ENCODE data around the gene HEATR9.

Gene HEATR9

GRCh38 chr17:35889241-35889640, 20.6 kb upstream of the HEATR9 start:
- TF ChIP-seq POLR2A (IDR thresholded peaks at IDR 0.05; ENCODE audit: low read length), result no peak
- no peak for TF ChIP-seq GATA1 (IDR thresholded peaks at IDR 0.05; ENCODE audit: low read depth, low read length)
- no peak for DNase-seq

DNA sequence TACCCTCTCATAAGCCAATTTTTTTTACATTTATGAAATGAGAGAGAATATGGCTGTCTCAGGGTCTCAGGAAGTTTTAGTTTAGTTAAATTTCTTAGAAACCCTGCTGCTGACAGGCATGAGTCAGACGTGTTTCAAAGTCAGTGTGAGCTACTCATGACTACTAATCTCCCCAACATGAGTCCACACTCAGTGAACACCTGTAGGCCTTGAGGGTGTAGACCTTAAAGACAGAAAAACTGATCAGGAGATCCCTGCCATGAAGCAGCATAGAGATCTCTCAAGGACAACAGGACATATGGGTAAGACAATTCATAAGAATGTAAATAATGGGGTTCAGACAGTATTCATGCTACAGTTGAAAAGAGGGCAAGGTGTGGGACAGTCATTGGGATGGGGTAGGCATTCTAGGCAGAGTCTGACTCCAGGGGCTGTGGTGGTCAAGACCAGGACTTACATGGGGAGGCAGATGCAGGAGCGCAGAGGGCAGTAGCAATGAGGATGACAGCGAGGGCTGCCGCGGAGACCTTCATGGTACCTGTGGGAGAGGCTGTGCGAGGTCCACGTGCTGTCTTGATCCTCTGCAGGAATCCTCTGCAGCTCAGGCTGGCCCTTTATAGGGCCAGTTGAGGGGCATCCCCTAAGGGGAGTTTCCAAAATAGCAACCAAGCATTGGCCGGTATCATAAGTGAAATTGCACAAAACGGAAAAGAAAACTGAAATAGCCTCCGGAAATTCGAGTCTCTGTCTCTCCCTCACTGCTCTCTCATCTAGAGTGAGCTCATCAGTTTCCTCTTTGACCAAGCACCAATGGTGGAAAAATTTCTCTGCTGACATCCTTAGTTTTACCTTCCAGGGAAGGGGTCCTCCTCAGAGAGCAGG, 11.3 kb upstream of the HEATR9 start, which contains the start of gene CCL5:
Gene CCL5 (minus strand): TSS at position 588 of the 882 bp plus-strand sequence.
- DNase-seq, result no peak
- TF ChIP-seq POLR2A (IDR thresholded peaks at IDR 0.05; ENCODE audit: low read length) (no peak), GATA1 (IDR thresholded peaks at IDR 0.05; ENCODE audit: low read depth, low read length) (no peak)

DNA sequence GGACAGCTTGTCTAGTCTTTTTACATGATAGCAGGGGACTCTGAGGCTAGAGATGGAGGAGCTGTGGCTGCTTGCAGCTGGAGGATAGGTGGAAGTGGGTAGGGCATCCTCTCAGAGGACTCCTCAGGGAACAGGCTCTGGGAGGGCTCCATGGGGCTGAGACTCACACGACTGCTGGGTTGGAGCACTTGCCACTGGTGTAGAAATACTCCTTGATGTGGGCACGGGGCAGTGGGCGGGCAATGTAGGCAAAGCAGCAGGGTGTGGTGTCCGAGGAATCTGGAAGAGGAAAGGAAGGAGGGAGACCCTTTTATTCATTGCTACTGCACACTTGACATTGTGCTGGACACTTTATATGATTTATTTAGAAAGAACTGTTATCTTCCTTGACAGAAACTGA, 9.7 kb upstream of the HEATR9 start:
- TF ChIP-seq GATA1 (IDR thresholded peaks at IDR 0.05; ENCODE audit: low read depth, low read length), result no peak
- TF ChIP-seq POLR2A (IDR thresholded peaks at IDR 0.05; ENCODE audit: low read length), result no peak
- no peak for DNase-seq

DNA sequence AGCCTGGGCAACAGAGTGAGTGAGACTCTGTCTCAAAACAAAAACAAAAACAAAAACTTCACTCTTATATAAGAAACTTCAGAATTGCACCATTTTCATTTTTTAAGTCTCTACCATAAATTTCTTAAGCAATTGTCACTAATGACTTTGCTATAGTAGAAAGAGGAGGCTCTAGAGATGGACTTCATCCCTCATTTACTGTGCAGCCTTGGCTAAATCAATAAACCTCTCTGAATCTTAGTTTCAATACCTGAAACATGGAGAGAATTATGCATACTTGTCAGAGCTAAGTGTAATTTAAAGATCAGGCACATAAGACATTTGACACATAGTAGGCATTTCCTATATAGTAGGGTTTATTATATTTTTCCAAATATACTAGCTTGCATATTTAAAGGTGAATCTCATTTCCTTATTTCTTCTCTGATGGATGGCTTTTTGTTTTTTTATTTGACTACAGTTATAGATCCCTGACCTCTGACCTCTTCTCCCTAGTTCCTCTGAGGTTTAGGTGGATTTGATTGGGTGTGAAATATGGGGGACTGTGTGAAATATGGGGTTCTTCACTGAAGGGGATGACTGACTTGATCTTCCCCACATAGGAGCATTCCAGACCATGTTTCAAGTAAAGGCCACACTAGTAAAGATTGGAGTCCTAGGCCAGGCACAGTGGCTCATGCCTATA, 8.8 kb upstream of the HEATR9 start:
- no peak for DNase-seq
- no peak for TF ChIP-seq GATA1 (IDR thresholded peaks at IDR 0.05; ENCODE audit: low read depth, low read length)
- no peak for TF ChIP-seq POLR2A (IDR thresholded peaks at IDR 0.05; ENCODE audit: low read length)

DNA sequence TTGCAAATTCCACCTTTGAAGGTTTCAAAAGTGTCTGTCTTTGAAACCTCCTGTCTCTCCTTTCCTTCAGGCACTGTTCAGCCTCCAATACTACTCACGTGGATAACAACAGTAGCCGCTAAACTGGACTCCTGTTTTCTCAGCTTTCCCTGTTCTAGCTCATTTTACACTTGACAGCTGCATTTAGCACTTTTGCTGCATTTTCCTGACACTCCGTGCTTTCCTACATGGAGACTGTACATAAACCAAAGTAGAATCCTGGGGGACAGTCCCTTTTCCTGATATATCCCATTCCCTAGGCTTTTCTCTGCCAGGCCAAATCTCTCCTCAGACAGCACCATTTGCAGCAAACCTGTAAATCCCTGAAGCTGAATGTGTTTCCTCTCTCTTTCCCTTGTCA, 7.8 kb upstream of the HEATR9 start:
- DNase-seq, result no peak
- TF ChIP-seq POLR2A (IDR thresholded peaks at IDR 0.05; ENCODE audit: low read length) (no peak), GATA1 (IDR thresholded peaks at IDR 0.05; ENCODE audit: low read depth, low read length) (no peak)

- no peak for TF ChIP-seq POLR2A (IDR thresholded peaks at IDR 0.05; ENCODE audit: low read length)
- TF ChIP-seq GATA1 (IDR thresholded peaks at IDR 0.05; ENCODE audit: low read depth, low read length), result no peak
- no peak for DNase-seq
Measured at GRCh38 chr17:35875800-35876139, 7.1 kb upstream of the HEATR9 start.

DNA sequence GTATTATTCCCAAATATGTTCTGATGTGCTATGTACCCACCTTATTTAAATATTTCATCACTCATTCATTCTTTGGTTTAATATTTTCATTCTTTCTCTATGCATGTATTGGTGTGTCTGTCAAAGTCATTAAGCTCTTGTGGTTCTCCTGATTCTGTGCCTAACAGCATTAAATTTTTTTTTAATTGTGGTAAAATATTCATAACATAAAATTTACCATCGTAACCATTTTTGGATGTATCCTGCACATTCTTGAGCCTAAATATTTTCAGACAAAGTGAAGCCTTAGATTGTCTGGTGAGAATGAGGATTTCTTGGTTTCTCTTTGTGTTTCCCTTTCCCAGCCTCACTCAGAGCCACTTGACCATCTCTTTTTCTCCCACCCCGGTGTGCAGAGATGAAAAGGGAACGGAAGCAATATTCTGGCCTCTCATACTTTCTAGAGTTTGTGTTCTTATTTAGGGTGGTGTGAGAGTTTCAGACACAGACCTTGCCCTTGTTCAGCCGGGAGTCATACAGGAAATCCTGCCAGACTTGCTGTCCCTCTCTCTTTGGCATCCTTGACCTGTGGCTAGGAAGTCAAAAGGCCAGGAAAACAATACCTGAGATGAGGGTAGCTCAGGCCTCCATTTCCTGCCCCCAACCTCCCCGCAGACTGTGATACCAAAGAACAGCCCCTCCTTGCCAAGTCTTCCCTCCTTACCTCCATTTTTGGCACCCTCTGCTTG, 6.5 kb upstream of the HEATR9 start:
- DNase-seq, result no peak

GRCh38 chr17:35872196-35872980, 3.7 kb upstream of the HEATR9 start:
- no peak for TF ChIP-seq POLR2A (IDR thresholded peaks at IDR 0.05; ENCODE audit: low read length)
- TF ChIP-seq GATA1 (IDR thresholded peaks at IDR 0.05; ENCODE audit: low read depth, low read length), result no peak
- no peak for DNase-seq

More for the DNA sequence above, 6.5 kb upstream of the HEATR9 start:
- TF ChIP-seq GATA1 (IDR thresholded peaks at IDR 0.05; ENCODE audit: low read depth, low read length), result no peak
- no peak for TF ChIP-seq POLR2A (IDR thresholded peaks at IDR 0.05; ENCODE audit: low read length)

DNA sequence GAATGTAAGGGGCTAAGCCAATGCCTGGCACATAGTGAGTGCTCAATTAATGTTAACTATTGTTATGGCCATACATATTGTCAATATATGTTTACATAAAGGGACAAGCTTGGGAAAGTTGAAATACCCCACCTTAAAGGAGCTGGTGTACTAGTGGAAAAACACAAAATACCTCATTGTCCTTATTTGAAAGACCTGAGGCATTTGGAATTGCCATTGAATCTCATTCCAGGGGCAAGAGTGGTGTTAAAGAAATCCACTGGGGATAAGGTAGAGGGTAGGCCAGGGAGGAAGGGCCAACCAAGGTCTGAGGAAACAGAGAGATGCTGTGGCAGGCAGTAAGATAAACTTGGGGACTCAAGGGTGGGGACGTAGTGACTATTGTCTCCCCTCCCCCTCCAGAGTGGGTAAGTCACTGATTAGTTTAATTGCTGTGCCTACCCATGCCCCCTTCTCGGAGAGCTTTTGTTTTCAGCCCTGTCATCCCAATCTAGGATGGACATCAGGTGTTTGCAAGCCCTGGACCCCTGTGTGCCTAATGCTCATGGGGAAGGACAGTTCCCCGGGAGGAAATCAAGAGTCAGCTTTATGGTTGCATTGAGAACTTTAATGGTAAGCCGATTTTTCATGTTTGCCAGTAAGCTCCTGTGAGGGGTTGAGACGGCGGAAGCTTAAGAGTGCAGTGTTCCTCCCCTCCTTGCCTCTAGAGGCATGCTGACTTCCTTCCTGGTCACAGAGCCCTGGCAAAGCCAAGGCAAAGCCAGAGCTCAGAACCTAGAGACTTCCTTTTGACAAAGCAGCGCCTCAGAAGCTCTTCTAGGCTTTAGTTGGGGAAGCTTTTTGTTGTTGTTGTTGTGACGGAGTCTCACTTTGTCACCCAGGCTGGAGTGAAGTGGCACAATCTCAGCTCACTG, 2.5 kb upstream of the HEATR9 start:
- DNase-seq, result no peak
- TF ChIP-seq GATA1 (IDR thresholded peaks at IDR 0.05; ENCODE audit: low read depth, low read length) (no peak), POLR2A (IDR thresholded peaks at IDR 0.05; ENCODE audit: low read length) (no peak)

GRCh38 chr17:35867574-35867973, 1.1 kb downstream of the HEATR9 start:
- DNase-seq, result no peak
- no peak for TF ChIP-seq GATA1 (IDR thresholded peaks at IDR 0.05; ENCODE audit: low read depth, low read length)
- no peak for TF ChIP-seq POLR2A (IDR thresholded peaks at IDR 0.05; ENCODE audit: low read length)

DNA sequence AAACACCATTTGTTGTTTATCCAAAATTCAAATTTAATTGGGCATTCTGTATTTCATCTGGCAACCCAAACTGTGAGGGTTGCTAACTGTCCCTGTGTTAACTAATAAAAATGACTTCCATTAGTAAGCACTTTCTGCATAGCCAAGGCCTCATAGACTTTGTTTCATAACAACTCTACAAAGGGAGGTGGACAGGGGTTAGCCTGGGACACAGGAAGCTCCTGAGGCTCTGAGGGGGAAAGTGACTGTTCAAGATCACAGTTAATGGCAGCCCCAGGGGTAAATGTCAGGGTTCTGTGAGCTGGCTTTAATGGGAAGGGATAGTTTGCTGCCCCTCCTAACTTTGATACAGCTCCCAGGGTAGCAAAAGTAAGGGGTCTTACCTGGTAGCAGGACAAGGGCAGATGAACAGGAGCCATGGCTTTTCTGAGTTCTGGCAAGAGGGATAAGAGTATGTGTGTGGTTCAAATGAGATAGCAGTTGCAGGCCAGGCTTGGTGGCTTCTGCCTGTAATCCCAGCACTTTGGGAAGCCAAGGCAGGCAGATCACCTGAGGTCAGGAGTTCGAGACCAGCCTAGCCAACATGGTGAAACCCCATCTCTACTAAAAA, 2.2 kb downstream of the HEATR9 start:
- no peak for DNase-seq

More for the DNA sequence above, 2.2 kb downstream of the HEATR9 start:
- no peak for TF ChIP-seq GATA1 (IDR thresholded peaks at IDR 0.05; ENCODE audit: low read depth, low read length)
- no peak for TF ChIP-seq POLR2A (IDR thresholded peaks at IDR 0.05; ENCODE audit: low read length)

Data from erythroblast (primary cell).